Measurements from ENCODE around the gene C5orf24.

DNA sequence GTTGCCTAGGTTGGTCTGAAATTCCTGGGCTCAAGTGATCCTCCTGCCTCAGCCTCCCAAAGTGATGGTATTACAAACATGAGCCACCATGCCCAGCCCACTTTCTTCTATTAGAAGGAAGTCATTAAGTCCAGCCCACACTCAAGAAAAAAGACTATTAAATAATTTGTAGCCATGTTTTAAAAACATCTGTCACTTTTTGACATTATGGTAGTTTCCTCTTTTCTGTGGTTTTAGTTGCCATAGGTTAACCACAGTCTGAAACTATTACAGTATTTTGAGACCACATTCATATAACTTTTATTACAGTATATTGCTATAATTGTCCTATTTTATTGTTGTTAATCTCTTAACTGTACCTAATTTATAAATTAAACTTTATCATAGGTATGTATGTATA lies 31.9 kb upstream of the C5orf24 start:
- TF ChIP-seq, protein P1, sequence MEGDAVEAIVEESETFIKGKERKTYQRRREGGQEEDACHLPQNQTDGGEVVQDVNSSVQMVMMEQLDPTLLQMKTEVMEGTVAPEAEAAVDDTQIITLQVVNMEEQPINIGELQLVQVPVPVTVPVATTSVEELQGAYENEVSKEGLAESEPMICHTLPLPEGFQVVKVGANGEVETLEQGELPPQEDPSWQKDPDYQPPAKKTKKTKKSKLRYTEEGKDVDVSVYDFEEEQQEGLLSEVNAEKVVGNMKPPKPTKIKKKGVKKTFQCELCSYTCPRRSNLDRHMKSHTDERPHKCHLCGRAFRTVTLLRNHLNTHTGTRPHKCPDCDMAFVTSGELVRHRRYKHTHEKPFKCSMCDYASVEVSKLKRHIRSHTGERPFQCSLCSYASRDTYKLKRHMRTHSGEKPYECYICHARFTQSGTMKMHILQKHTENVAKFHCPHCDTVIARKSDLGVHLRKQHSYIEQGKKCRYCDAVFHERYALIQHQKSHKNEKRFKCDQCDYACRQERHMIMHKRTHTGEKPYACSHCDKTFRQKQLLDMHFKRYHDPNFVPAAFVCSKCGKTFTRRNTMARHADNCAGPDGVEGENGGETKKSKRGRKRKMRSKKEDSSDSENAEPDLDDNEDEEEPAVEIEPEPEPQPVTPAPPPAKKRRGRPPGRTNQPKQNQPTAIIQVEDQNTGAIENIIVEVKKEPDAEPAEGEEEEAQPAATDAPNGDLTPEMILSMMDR (conservative IDR thresholded peaks at IDR 0.05; ENCODE audit: low read depth, low read length): no peak
- TF ChIP-seq EZH2phosphoT487 (IDR thresholded peaks at IDR 0.05; ENCODE audit: borderline replicate concordance, low read length): no peak

Data from PC-3 (cell line).